Large intestine (tissue), 3 donors: ENCODE results near the gene SEMA3G. TPM values are rescaled to one million over a fixed set of nuclear protein-coding genes. Genes with fewer than 3 reads are reported as not detected.

Source experiments
- DNase-seq, 2 donors: peaks; one replicate each; pipeline versions ENCODE4 v3.0.0 to v3.0.0-alpha.2; 2013
- H3K27ac ChIP-seq: one replicate; pipeline ENCODE4 v1.5.1; 2013; ENCODE audit warnings: low read length
- H3K27me3 ChIP-seq: 2 replicates; pipeline ENCODE4 v1.6.1; 2013; ENCODE audit warnings: low read length; ENCODE audit not compliant: control insufficient read depth, insufficient read depth
- H3K36me3 ChIP-seq: 2 replicates; pipeline ENCODE4 v1.6.1; 2013; ENCODE audit warnings: low read length; ENCODE audit not compliant: control insufficient read depth, insufficient read depth
- H3K4me1 ChIP-seq: one replicate; pipeline ENCODE4 v1.6.1; 2013; ENCODE audit warnings: low read length; ENCODE audit not compliant: control insufficient read depth, insufficient read depth
- H3K4me3 ChIP-seq: one replicate; pipeline ENCODE4 v1.5.1; 2013; ENCODE audit warnings: low read length
- H3K9me3 ChIP-seq: one replicate; pipeline ENCODE4 v1.6.1; 2013; ENCODE audit warnings: mild to moderate bottlenecking, low read depth, low read length, moderate library complexity; ENCODE audit not compliant: control insufficient read depth
- WGBS: methylation state at CpG from one replicate; pipeline ENCODE4 v1.1.5; 2013; ENCODE audit warnings: low lambda C conversion rate; ENCODE audit not compliant: insufficient coverage; 5-methylcytosine and 5-hydroxymethylcytosine counted together
- polyA plus RNA-seq: library from polyadenylated mRNA; unstranded; fragments of 120-200 nt; gene quantifications from one replicate; pipeline ENCODE4 v1.2.1, GENCODE V29; 2013

SEMA3G gene
- polyA plus RNA-seq, 1 donor, result 2.9 TPM

DNA sequence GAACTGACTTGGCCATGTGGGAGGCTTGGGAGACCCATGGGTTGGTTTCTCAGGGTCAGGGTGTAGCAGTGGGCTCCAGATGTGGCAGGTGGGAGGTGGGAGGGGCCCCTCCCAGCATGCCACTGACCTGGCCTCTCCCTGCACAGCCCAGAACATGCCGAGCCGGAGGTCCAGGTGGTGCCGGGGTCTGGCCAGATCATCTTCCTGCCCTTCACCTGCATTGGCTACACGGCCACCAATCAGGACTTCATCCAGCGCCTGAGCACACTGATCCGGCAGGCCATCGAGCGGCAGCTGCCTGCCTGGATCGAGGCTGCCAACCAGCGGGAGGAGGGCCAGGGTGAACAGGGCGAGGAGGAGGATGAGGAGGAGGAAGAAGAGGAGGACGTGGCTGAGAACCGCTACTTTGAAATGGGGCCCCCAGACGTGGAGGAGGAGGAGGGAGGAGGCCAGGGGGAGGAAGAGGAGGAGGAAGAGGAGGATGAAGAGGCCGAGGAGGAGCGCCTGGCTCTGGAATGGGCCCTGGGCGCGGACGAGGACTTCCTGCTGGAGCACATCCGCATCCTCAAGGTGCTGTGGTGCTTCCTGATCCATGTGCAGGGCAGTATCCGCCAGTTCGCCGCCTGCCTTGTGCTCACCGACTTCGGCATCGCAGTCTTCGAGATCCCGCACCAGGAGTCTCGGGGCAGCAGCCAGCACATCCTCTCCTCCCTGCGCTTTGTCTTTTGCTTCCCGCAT lies 42.3 kb upstream of the SEMA3G start:
- WGBS, result 63% methylated on average over 2 of the region's 31 CpGs
- no peaks in the 10 kb centered on the region for H3K27me3 ChIP-seq
- H3K4me3 ChIP-seq, result no peak overlapping the region
- DNase-seq, result no peak
- H3K27ac ChIP-seq, result no peak overlapping the region
- H3K9me3 ChIP-seq, result peaks cover 11% of the 10 kb centered on the region
- H3K36me3 ChIP-seq, result peaks cover 83% of the 10 kb centered on the region
- H3K4me1 ChIP-seq, result no peaks in the 10 kb centered on the region

DNA sequence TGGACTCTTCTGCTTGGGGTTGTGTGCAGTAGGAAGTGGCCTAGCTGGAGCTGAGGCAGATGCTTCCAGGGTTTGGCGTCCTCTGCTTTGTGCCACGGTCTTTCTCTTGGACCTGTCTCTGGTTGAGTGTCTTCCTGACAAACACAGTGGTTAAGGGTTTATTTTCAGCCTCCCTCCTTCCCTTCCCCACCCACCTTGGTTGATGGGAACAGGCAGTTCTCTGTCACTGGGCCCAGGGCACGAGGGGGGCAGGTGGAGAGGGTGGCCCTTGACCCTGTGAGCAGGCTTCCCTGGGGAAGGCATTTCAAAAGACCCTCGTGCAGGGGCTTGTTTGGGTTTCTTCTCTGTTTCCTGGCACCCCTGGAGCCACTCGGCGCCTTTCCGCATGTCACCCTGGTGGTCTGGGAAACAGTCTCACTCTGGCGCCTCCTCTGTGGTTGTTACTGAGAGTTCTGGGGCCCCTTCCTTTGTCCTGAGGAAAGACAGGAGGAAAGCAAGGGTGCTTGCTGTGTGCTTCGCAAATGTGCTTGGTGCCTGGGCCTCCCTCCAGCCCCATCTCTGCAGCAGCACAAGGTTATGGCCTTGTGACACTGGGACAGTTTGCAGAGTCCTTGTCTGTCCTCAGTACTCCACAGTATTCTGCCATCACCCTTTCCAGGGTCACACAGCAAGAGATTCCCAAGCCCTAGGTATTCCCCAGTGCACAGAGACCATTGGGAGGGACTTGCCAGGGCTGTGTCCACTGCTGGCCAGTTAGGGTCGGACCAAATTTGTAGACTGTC lies 40.0 kb upstream of the SEMA3G start:
- peaks cover 82% of the 10 kb centered on the region for H3K36me3 ChIP-seq
- WGBS, result no CpG with 5 or more reads among the region's 10 CpGs
- no peaks in the 10 kb centered on the region for H3K4me1 ChIP-seq
- H3K27me3 ChIP-seq, result no peaks in the 10 kb centered on the region
- no peak overlapping the region for H3K27ac ChIP-seq
- no peak overlapping the region for H3K4me3 ChIP-seq
- peaks cover 11% of the 10 kb centered on the region for H3K9me3 ChIP-seq
- no peak for DNase-seq

DNA sequence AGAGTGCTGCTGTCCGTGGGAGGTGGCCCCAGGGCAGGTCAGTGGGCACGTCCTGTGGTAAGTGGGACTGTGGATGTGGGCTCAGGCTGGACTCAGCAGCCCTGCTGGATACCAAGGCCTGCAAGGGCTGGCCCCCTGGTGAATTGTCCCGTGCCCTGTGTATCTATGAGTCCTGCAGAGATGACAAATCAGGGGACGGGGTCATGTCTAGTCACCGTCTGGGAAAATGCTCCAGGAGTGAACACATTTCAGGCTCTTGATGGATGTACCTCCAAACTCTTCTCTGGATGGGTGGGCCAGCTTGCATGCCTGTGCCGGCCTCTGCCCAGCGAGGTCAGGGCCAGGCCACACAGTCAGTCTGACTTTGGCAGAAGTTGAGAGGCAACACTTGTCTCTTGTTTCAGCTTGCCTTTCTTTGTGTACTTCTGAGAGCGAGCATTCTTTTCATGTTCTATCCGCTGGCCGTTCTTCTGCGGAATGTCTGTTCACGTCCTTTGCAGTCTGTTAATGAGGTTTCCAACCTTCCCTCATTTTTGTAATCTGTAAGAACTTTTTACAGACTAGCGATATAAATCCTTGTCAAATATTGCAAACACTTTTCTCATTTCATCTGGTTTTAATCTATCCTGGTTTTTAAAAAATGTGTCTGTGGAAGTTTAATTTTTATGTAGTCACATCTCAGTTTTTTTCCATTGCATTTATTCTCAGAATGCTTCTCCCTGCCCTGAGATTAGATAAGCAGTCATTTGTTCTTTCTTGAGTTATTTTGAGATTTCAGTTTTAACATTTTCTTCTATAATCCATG lies 38.9 kb upstream of the SEMA3G start:
- Histone ChIP-seq H3K4me1 (no peaks in the 10 kb centered on the region), H3K27me3 (no peaks in the 10 kb centered on the region), H3K36me3 (peaks cover 82% of the 10 kb centered on the region), H3K9me3 (peaks cover 11% of the 10 kb centered on the region), H3K4me3 (no peak overlapping the region), H3K27ac (no peak overlapping the region)
- 87% methylated on average over 6 of the region's 13 CpGs for WGBS
- no peak for DNase-seq

GRCh38 chr3:52483081-52483480 lies 38.2 kb upstream of the SEMA3G start:
- Histone ChIP-seq H3K36me3 (peaks cover 83% of the 10 kb centered on the region), H3K9me3 (peaks cover 8% of the 10 kb centered on the region), H3K27me3 (no peaks in the 10 kb centered on the region), H3K4me3 (no peak overlapping the region), H3K27ac (no peak overlapping the region), H3K4me1 (no peaks in the 10 kb centered on the region)
- no CpG with 5 or more reads among the region's 14 CpGs for WGBS
- no peak for DNase-seq

DNA sequence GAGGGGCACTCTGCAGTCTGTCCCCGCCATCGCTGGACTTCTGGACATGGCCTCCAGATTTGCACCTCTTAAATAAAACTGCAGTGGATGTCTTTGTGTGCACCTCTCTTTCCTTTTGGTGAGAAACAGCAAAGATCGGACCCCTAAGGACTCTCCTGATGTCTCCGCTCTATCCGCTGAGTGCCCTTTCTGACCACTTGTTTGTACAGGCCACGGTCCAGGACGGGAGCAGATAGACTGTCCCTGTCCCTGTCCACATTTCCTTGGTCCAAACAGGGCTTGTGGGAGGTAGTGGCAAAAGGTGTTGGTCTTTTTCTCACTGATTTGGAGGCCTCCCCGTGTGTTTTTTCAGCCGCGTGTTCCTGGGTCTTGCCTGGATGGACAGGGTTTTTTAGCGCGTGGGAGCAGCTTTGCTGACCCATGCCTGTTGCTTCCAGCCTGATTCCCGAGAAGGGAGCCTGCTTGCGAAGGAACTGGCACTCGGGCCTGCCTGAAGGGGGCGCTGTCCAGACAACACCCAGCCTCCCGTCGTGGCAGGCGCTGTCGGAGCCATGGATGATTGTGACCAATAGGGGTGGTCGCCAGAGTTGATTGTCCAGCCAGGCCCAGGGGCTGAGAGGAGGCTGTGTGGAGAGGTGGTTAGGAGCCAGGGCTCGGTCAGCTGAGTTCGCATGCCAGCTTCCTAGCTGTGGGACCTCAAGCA lies 37.1 kb upstream of the SEMA3G start:
- Histone ChIP-seq H3K4me1 (no peaks in the 10 kb centered on the region), H3K27ac (no peak overlapping the region), H3K9me3 (peaks cover 1% of the 10 kb centered on the region), H3K4me3 (no peak overlapping the region), H3K36me3 (peaks cover 83% of the 10 kb centered on the region), H3K27me3 (no peaks in the 10 kb centered on the region)
- DNase-seq, result no peak
- WGBS, result no CpG with 5 or more reads among the region's 23 CpGs

DNA sequence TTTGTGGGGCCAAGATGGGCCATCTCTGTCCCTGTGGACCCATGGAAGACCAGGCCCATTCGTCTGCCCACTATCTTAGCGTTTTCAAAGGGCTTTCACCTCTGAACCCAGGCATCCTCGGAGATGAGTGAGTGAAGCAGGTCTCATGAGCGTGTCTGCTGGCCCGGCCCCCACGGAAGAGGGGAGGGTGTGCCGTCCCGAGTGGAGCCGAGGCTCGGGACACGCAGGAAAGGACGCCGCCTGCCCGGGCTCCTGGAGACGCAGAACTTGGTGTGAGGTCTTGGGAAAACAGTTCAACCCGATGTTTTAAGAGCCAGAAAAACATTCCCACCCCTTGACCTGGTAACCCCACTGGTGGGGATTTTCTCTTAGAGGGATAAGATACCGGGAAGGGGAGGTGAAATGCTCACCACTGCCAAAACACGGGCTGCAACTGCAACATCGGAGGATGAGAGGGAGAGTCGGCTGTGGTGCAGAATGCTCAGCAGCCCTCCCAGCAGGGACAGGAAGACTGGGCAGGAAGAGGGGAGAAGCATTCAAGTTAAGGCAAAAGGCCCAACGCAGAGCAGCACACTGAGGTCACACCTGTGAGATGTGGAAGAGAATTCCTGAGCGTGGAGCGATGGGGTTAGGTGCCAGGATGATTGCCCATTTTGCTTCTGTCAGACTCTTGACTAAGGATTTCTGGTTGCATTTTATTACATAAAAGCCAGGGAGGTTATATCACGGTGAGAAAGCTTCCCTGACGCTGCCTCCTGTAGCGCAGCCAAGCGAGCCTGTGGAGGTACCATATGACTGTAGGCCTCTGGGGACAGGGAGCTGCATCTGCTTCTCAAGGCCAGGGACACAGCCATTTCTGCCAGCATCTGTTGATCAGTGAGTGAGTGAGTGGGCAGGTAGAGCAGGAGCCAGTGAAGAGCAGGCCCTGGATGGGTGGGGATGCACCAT lies 36.1 kb upstream of the SEMA3G start:
- H3K36me3 ChIP-seq, result peaks cover 83% of the 10 kb centered on the region
- no peaks in the 10 kb centered on the region for H3K27me3 ChIP-seq
- H3K4me3 ChIP-seq, result no peak overlapping the region
- no peaks in the 10 kb centered on the region for H3K9me3 ChIP-seq
- DNase-seq, result no peak
- no CpG with 5 or more reads among the region's 27 CpGs for WGBS
- H3K4me1 ChIP-seq, result no peaks in the 10 kb centered on the region
- no peak overlapping the region for H3K27ac ChIP-seq

DNA sequence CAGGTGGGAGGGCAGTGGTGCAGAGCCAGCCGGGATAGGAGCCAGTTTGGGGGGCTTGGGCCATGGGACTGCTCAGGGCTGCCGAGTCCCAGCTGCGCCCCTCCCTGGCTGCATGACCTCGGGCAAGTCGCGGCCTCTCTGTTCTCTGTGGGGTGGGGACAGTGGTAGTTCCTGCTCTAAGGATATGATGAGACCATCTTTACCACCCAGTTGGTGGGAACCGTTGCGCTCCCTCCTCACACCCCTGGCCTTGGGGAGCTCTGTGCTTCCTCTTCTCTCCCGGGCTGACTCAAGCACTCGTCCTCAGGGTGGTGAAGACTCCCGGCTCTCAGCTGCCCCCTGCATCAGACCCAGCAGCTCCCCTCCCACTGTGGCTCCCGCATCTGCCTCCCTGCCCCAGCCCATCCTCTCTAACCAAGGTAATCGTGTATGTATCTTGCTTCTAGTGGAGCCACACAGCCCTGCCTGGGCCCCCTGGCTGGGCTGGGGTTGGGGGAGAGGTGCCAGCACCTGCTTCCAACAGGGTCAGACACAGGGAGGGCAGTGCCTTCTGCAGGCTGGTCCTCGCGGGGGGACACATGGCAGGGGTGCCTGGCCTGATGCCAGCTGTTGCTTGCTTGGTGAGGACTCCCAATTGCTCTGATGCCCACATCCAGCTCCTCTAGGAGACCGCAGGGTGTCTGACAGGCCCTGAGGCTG lies 35.1 kb upstream of the SEMA3G start:
- Histone ChIP-seq H3K9me3 (no peaks in the 10 kb centered on the region), H3K27me3 (no peaks in the 10 kb centered on the region), H3K4me1 (no peaks in the 10 kb centered on the region), H3K4me3 (no peak overlapping the region), H3K27ac (no peak overlapping the region), H3K36me3 (peaks cover 85% of the 10 kb centered on the region)
- 83% methylated on average over 1 of the region's 16 CpGs for WGBS
- no peak for DNase-seq

DNA sequence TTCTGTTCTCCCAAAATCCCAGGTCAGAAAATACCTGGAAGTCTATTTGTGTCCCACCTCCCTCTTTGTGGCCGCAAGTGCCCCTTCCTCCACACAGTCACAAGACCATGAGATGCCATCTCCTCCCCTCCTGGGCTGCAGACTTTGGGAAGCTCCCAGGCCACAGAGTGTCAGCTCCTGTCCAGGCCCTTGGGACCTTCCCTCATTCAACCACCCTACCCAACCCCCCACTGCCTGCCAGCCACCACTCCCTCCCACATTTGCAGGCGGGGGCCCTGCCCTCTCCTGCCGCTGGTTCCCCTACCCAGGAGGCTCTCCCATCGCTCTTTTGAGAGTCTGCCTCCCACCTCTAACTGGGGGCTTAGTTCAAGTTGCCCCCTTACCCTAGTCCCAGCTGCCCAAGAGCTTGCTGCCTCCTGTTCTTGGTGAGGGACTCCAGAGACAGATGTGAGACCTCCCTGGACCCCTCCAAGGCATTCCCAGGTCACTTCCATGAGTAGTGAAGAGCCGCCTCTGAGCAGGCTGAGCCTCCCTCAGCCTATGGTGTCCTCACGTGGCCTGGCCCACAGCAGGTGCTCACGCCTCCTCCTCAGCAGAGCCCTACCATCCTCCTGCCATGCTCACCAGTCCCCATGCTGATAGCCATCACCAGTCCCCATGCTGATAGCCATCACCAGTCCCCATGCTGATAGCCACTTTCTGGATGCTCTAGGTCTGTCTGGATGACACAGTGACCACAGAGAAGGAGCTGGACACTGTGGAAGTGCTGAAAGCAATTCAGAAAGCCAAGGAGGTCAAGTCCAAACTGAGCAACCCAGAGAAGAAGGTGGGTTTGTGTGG lies 34.4 kb upstream of the SEMA3G start:
- no peaks in the 10 kb centered on the region for H3K9me3 ChIP-seq
- WGBS, result no CpG with 5 or more reads among the region's 7 CpGs
- no peak for DNase-seq
- peaks cover 86% of the 10 kb centered on the region for H3K36me3 ChIP-seq
- no peaks in the 10 kb centered on the region for H3K4me1 ChIP-seq
- no peaks in the 10 kb centered on the region for H3K27me3 ChIP-seq
- no peak overlapping the region for H3K27ac ChIP-seq
- H3K4me3 ChIP-seq, result no peak overlapping the region
